ENCODE results near the gene NPTX1.

The NPTX1 gene

GRCh38 chr17:80421381-80422090 is 54.9 kb downstream of the NPTX1 start:
- no peak overlapping the region for H3K4me3 ChIP-seq (ENCODE audit: low read depth, low read length)
- DNase-seq (ENCODE audit: low read depth): no peak

- no peak for DNase-seq (ENCODE audit: low read depth)
These were observed 57.2 kb downstream of the NPTX1 start for GRCh38 chr17:80419255-80419654.

GRCh38 chr17:80418589-80418988 is 57.8 kb downstream of the NPTX1 start:
- no peak for DNase-seq (ENCODE audit: low read depth)
- no peak overlapping the region for H3K4me3 ChIP-seq (ENCODE audit: low read depth, low read length)

More at GRCh38 chr17:80419255-80419654, 57.2 kb downstream of the NPTX1 start:
- no peak overlapping the region for H3K4me3 ChIP-seq (ENCODE audit: low read depth, low read length)
